GM18505 (cell line): Measurements from ENCODE around the gene CLTCL1.

Experiments
- ATAC-seq: cut with Tn5 transposase; IDR thresholded peaks from one replicate; pipeline ENCODE4 v1.9.1; 2021; ENCODE audit not compliant: unreplicated experiment
- POLR2A ChIP-seq: IDR thresholded peaks from 4 replicates; pipeline ENCODE4 v1.6.1; 2011; ENCODE audit warnings: borderline replicate concordance; ENCODE audit not compliant: insufficient read depth, insufficient read length; ENCODE audit errors: extremely low read depth

Gene CLTCL1

GRCh38 chr22:19226428-19226827 lies 65.1 kb downstream of the CLTCL1 start:
- no peak for TF ChIP-seq POLR2A
- ATAC-seq = no peak

GRCh38 chr22:19225560-19225959 lies 66.0 kb downstream of the CLTCL1 start:
- no peak for TF ChIP-seq POLR2A
- no peak for ATAC-seq

- no peak for TF ChIP-seq POLR2A
- no peak for ATAC-seq
Observed at GRCh38 chr22:19224985-19225384, 66.5 kb downstream of the CLTCL1 start.

- no peak for TF ChIP-seq POLR2A
- ATAC-seq = no peak
Observed at GRCh38 chr22:19224557-19224956, 67.0 kb downstream of the CLTCL1 start.

- no peak for TF ChIP-seq POLR2A
- ATAC-seq = no peak
Observed at GRCh38 chr22:19223617-19224016, 67.9 kb downstream of the CLTCL1 start.

- no peak for TF ChIP-seq POLR2A
- no peak for ATAC-seq
Observed at GRCh38 chr22:19223110-19223509, 68.4 kb downstream of the CLTCL1 start.

GRCh38 chr22:19222242-19223005 lies 69.1 kb downstream of the CLTCL1 start:
- ATAC-seq = no peak
- TF ChIP-seq POLR2A = no peak

- TF ChIP-seq POLR2A = no peak
Observed at GRCh38 chr22:19220867-19221266, 70.7 kb downstream of the CLTCL1 start.

GRCh38 chr22:19218541-19219233 lies 72.8 kb downstream of the CLTCL1 start:
- no peak for TF ChIP-seq POLR2A
- no peak for ATAC-seq

More at GRCh38 chr22:19220867-19221266, 70.7 kb downstream of the CLTCL1 start:
- no peak for ATAC-seq

GRCh38 chr22:19216579-19216978 lies 74.9 kb downstream of the CLTCL1 start:
- TF ChIP-seq POLR2A = no peak
- no peak for ATAC-seq

- ATAC-seq = no peak
- no peak for TF ChIP-seq POLR2A
Observed at GRCh38 chr22:19215360-19215759, 76.2 kb downstream of the CLTCL1 start.

GRCh38 chr22:19214078-19214473 lies 77.4 kb downstream of the CLTCL1 start:
- TF ChIP-seq POLR2A = no peak
- ATAC-seq = no peak

GRCh38 chr22:19213442-19214077 lies 78.0 kb downstream of the CLTCL1 start:
- no peak for TF ChIP-seq POLR2A
- ATAC-seq = no peak

- ATAC-seq = no peak
- TF ChIP-seq POLR2A = no peak
Observed at GRCh38 chr22:19213001-19213400, 78.5 kb downstream of the CLTCL1 start.
